B cell (primary cell): ENCODE data around the gene ATP5ME. TPM values are rescaled to one million over a fixed set of nuclear protein-coding genes. Genes with fewer than 3 reads are reported as not detected.

Experiments
- ATAC-seq: fragments of 200-7000 bp; cut with Tn5 transposase; one replicate; pipeline ENCODE4 v1.10.0; 2021; ENCODE audit warnings: low read depth, mild to moderate bottlenecking, moderate number of reproducible peaks, moderate library complexity
- CTCF ChIA-PET: fragments of 350-600 bp; sonication (Branson Sonifier 250); formaldehyde crosslinking; loops from one replicate; lab custom pipeline; 2021; ENCODE audit warnings: antibody characterized with exemption, inconsistent platforms; lab: Charles Lee
- POLR2A ChIA-PET: fragments of 350-600 bp; sonication (Branson Sonifier 250); formaldehyde crosslinking; loops from one replicate; lab custom pipeline; 2021; ENCODE audit warnings: antibody characterized with exemption; lab: Charles Lee
- DNase-seq: peaks from one replicate; pipeline ENCODE4 v3.0.0; 2013
- H2AFZ ChIP-seq: 2 replicates; pipeline ENCODE4 v1.6.1; 2012; ENCODE audit warnings: mild to moderate bottlenecking, low read depth, low read length; ENCODE audit not compliant: insufficient read depth, poor library complexity, severe bottlenecking
- H3K27ac ChIP-seq, 2 donors: 1 replicate in 1 of 2; 2 replicates in 1 of 2; pipeline ENCODE4 v1.5.1; 2012 to 2013; ENCODE audit warnings: low read length in 2 of 2, mild to moderate bottlenecking in 2 of 2, moderate library complexity in 1 of 2
- H3K27me3 ChIP-seq, 4 experiments: fragments of 200-600 bp in 1 of 4; sonication (generic) in 1 of 4; replicated peaks in 1 of 4; 1 replicate in 2 of 4; 2 replicates in 2 of 4; pipeline versions ENCODE4 v1.6.1 to v1.7.0; 2013 to 2016; ENCODE audit warnings: low read length in 3 of 4, mild to moderate bottlenecking in 2 of 4, mixed read lengths in 1 of 4, moderate library complexity in 1 of 4; ENCODE audit not compliant: insufficient read depth in 4 of 4, control insufficient read depth in 3 of 4; ENCODE audit errors: control extremely low read depth in 1 of 4
- H3K36me3 ChIP-seq, 2 experiments: replicated peaks in 1 of 2; 1 replicate in 1 of 2; 2 replicates in 1 of 2; pipeline versions ENCODE4 v1.6.1 to v1.7.1; 2013; ENCODE audit warnings: low read length in 1 of 2; ENCODE audit not compliant: insufficient read depth in 2 of 2, control insufficient read depth in 1 of 2; ENCODE audit errors: control extremely low read depth in 1 of 2, extremely low read depth in 1 of 2
- H3K4me1 ChIP-seq, 2 donors: fragments of 200-600 bp in 1 of 2; sonication (generic) in 1 of 2; 1 replicate in 1 of 2; 2 replicates in 1 of 2; pipeline versions ENCODE4 v1.5.1 to v1.6.1; 2013 to 2017; ENCODE audit warnings: low read length in 2 of 2; ENCODE audit not compliant: control insufficient read depth in 2 of 2, insufficient read depth in 2 of 2
- H3K4me2 ChIP-seq: replicated peaks from 2 replicates; pipeline ENCODE3; 2012; ENCODE audit warnings: mild to moderate bottlenecking, low read depth, low read length; ENCODE audit not compliant: poor library complexity, severe bottlenecking
- H3K4me3 ChIP-seq, 5 experiments: fragments of 200-600 bp in 1 of 5; sonication (generic) in 1 of 5; 1 replicate in 3 of 5; 2 replicates in 2 of 5; pipeline versions ENCODE4 v1.5.1 to v1.7.0; 2011 to 2016; ENCODE audit warnings: low read length in 4 of 5, mild to moderate bottlenecking in 4 of 5, low read depth in 2 of 5, control low read depth in 1 of 5, moderate library complexity in 1 of 5; ENCODE audit not compliant: insufficient read depth in 1 of 5; ENCODE audit errors: control extremely low read depth in 1 of 5, extremely low read depth in 1 of 5
- H3K79me2 ChIP-seq: fragments of 200-600 bp; sonication (generic); one replicate; pipeline ENCODE4 v1.6.0; 2016; ENCODE audit warnings: low read length; ENCODE audit not compliant: control insufficient read depth, insufficient read depth
- H3K9ac ChIP-seq: fragments of 200-600 bp; sonication (generic); 2 replicates; pipeline ENCODE4 v1.6.1; 2017; ENCODE audit warnings: mild to moderate bottlenecking, low read length, moderate library complexity
- H3K9me3 ChIP-seq, 3 donors: one replicate each; pipeline versions ENCODE4 v1.6.1 to v1.7.1; 2013; ENCODE audit warnings: low read length in 2 of 3; ENCODE audit not compliant: control insufficient read depth in 2 of 3, insufficient read depth in 1 of 3; ENCODE audit errors: control extremely low read depth in 1 of 3
- H4K20me1 ChIP-seq: 2 replicates; pipeline ENCODE4 v1.6.0; 2012; ENCODE audit warnings: mild to moderate bottlenecking, low read length; ENCODE audit not compliant: insufficient read depth, control insufficient read depth, poor library complexity, severe bottlenecking
- H3K27ac Mint-ChIP-seq: one replicate; pipeline ENCODE4 v1.8.0; 2021; ENCODE audit warnings: mixed read lengths
- H3K27me3 Mint-ChIP-seq: one replicate; pipeline ENCODE4 v1.8.0; 2021; ENCODE audit warnings: mixed read lengths
- H3K4me1 Mint-ChIP-seq: one replicate; pipeline ENCODE4 v1.8.0; 2021; ENCODE audit warnings: mixed read lengths
- H3K4me3 Mint-ChIP-seq: one replicate; pipeline ENCODE4 v1.8.0; 2021; ENCODE audit warnings: mixed read lengths
- H3K9me3 Mint-ChIP-seq: one replicate; pipeline ENCODE4 v1.8.0; 2022; ENCODE audit warnings: mixed read lengths; ENCODE audit not compliant: insufficient read depth
- CTCF ChIP-seq: fragments of 200-600 bp; IDR thresholded peaks from one replicate; pipeline ENCODE4 v1.8.0; 2022; ENCODE audit warnings: antibody characterized with exemption, mild to moderate bottlenecking
- EZH2 ChIP-seq: IDR thresholded peaks from 2 replicates; pipeline ENCODE4 v1.6.1; 2012; ENCODE audit warnings: borderline replicate concordance, low read depth, mild to moderate bottlenecking, moderate library complexity, low read length; ENCODE audit not compliant: insufficient read depth, poor library complexity, severe bottlenecking
- WGBS: methylation state at CpG from one replicate; pipeline ENCODE4 v1.1.5; 2013; ENCODE audit warnings: missing lambda C conversion rate; ENCODE audit not compliant: insufficient coverage; 5-methylcytosine and 5-hydroxymethylcytosine counted together
- intact Hi-C: fragments of 100-400 bp; cut with micrococcal nuclease; formaldehyde crosslinking; loops from one replicate; pipeline ENCODE4 v1.10.0; 2022
- polyA plus RNA-seq: library from polyadenylated mRNA; depleted of rRNA; stranded (reverse); fragments of >200 nt; gene quantifications from 2 replicates; pipeline ENCODE4 v1.2.3, GENCODE V29; 2012
- total RNA-seq, 2 donors: library from RNA; stranded (reverse); fragments of 120-200 nt in 1 of 2; gene quantifications; 1 replicate in 1 of 2; 2 replicates in 1 of 2; pipeline versions ENCODE4 v1.2.3 to v1.2.4, GENCODE V29; 2013 to 2022

ATP5ME gene
- total and polyA plus RNA-seq, 2 donors (not counting 1 experiment from before 2014, with no cell fraction given): 129 to 153 TPM

GRCh38 chr4:634599-634985 is 39.5 kb downstream of the ATP5ME start:
- Histone ChIP-seq H3K27me3 (no peaks in the 10 kb centered on the region), H3K9me3 (peaks cover 0 to 37% (median 3%) of the 10 kb centered on the region in 3 donors), H2AFZ (no peak overlapping the region), H4K20me1 (no peaks in the 10 kb centered on the region), H3K9ac (no peak overlapping the region), H3K4me1 (no peaks in the 10 kb centered on the region), H3K4me2 (no peak overlapping the region), H3K4me3 (no peak overlapping the region), H3K36me3 (no peaks in the 10 kb centered on the region), H3K79me2 (no peaks in the 10 kb centered on the region), H3K27ac (no peak overlapping the region)
- H3K27me3 Mint-ChIP-seq: peaks cover 6% of the 10 kb centered on the region
- H3K4me1 Mint-ChIP-seq: no peaks in the 10 kb centered on the region
- 83% methylated on average over 20 of the region's 23 CpGs for WGBS
- ChIA-PET POLR2A (no interaction called here), CTCF (no interaction called here)
- TF ChIP-seq CTCF (no peak), EZH2 (no peak)
- intact Hi-C loops: no loop called here
- DNase-seq: no peak
- no peak overlapping the region for H3K27ac Mint-ChIP-seq
- H3K4me3 Mint-ChIP-seq: no peak overlapping the region
- no peak for ATAC-seq
- H3K9me3 Mint-ChIP-seq: no peaks in the 10 kb centered on the region

- H3K9me3 ChIP-seq: peaks cover 0 to 35% (median 3%) of the 10 kb centered on the region in 3 donors
- no peak overlapping the region for H2AFZ ChIP-seq
- no peaks in the 10 kb centered on the region for H4K20me1 ChIP-seq
- H3K9ac ChIP-seq: no peak overlapping the region
- intact Hi-C loops: no loop called here
- WGBS: 88% methylated on average over 11 of the region's 15 CpGs
- H3K27ac Mint-ChIP-seq: no peak overlapping the region
- POLR2A ChIA-PET: no interaction called here
- no peaks in the 10 kb centered on the region for H3K9me3 Mint-ChIP-seq
- H3K4me1 ChIP-seq: no peaks in the 10 kb centered on the region
- no peak for DNase-seq
- H3K4me1 Mint-ChIP-seq: no peaks in the 10 kb centered on the region
- H3K27me3 ChIP-seq: no peaks in the 10 kb centered on the region
- peaks cover 6% of the 10 kb centered on the region for H3K27me3 Mint-ChIP-seq
- no peak overlapping the region for H3K4me3 ChIP-seq
- no peak overlapping the region for H3K4me2 ChIP-seq
- H3K4me3 Mint-ChIP-seq: no peak overlapping the region
- H3K27ac ChIP-seq: no peak overlapping the region
- no peaks in the 10 kb centered on the region for H3K36me3 ChIP-seq
- TF ChIP-seq CTCF (no peak), EZH2 (no peak)
- ATAC-seq: no peak
- no peaks in the 10 kb centered on the region for H3K79me2 ChIP-seq
- CTCF ChIA-PET: no interaction called here
These were observed 40.0 kb downstream of the ATP5ME start for GRCh38 chr4:633976-634598.
